22Rv1 (cell line): ENCODE results near the gene C19orf44.

Experiments used
- CTCF ChIP-seq: fragments of 450-650 bp; IDR thresholded peaks from 2 replicates; pipeline ENCODE4 v1.5.1; 2017; ENCODE audit warnings: mild to moderate bottlenecking
- ZFX ChIP-seq: fragments of 450-650 bp; IDR thresholded peaks from 2 replicates; pipeline ENCODE4 v1.6.1; 2017; ENCODE audit warnings: antibody characterized with exemption, borderline replicate concordance

DNA sequence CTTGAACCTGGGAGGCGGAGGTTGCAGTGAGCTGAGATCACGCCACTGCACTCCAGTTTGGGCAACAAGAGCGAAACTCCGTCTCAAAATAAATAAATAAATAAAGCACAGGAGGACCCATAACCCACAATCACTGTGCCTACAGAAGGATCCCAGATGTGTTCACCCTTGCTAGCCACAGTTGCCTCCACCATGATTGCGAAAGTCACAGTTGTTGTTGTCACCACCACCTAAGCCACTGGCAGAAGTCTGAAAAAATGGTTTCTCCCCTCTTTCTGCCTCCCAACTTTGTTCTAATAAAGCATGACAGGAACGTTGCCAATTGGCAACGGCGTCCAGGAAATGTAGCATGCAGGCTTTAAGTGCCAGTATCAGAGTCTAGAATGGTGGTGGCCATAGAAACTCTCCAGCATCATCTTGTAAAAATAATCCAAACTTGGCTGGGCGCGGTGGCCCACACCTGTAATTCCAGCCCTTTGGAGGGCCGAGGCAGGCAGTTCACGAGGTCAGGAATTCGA, 22.3 kb upstream of the C19orf44 start:
- no peak for TF ChIP-seq CTCF
- no peak for TF ChIP-seq ZFX
